Measurements from ENCODE around the gene ZBP1. TPM values are rescaled to one million over a fixed set of nuclear protein-coding genes. Genes with fewer than 3 reads are reported as not detected.

Gene ZBP1
- polyA plus RNA-seq, 1 experiment, result not detected

DNA sequence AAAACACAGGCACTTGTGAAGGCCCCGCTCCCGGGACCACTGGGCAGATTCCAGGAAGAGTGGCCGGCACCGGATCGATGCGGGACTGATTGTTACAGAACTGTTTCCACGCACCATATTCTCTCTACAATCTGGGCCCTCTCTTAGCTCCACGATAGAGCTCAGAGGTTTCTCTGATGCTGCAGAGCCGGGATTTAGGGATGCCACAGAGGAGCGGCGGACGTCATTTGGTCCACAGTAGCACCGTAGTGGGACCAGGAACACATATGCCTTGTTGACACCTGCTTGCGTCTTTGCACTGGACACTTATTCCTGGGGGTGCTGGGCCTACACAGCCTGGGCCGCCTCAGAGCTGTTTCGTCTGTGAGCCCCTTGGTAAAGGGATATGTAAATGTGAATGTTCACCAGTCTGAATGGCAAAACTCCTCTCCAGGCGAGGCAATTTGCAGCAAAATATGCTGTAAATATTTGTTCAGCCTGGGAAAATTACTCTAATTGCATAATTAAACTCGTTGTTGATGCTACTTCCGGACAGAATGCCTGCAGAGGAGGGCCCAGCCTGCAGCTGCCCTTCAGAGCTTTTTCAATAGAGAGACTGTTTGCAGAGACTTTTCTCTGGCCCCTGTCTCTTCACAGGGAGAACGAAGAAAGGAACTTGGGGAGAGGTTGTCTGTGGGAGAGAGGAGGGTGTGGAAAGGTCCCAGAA, 49.9 kb downstream of the ZBP1 start:
- H3K4me3 ChIP-seq (ENCODE audit: low read depth, low read length), result no peak overlapping the region
- TF ChIP-seq, protein P1, sequence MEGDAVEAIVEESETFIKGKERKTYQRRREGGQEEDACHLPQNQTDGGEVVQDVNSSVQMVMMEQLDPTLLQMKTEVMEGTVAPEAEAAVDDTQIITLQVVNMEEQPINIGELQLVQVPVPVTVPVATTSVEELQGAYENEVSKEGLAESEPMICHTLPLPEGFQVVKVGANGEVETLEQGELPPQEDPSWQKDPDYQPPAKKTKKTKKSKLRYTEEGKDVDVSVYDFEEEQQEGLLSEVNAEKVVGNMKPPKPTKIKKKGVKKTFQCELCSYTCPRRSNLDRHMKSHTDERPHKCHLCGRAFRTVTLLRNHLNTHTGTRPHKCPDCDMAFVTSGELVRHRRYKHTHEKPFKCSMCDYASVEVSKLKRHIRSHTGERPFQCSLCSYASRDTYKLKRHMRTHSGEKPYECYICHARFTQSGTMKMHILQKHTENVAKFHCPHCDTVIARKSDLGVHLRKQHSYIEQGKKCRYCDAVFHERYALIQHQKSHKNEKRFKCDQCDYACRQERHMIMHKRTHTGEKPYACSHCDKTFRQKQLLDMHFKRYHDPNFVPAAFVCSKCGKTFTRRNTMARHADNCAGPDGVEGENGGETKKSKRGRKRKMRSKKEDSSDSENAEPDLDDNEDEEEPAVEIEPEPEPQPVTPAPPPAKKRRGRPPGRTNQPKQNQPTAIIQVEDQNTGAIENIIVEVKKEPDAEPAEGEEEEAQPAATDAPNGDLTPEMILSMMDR (IDR thresholded peaks at IDR 0.05; ENCODE audit: low read depth, low read length), result no peak
- ChIA-PET CTCF (no interaction called here), POLR2A (no interaction called here)
- H3K9me3 ChIP-seq (ENCODE audit: control insufficient read depth, insufficient read depth, low read length), result no peaks in the 10 kb centered on the region
- no peak overlapping the region for H3K27ac ChIP-seq (ENCODE audit: low read depth, low read length)
- no peak for DNase-seq (ENCODE audit: low read depth, low spot score)
- peaks cover 9% of the 10 kb centered on the region for H3K27me3 ChIP-seq (ENCODE audit: control insufficient read depth, insufficient read depth, low read length)

DNA sequence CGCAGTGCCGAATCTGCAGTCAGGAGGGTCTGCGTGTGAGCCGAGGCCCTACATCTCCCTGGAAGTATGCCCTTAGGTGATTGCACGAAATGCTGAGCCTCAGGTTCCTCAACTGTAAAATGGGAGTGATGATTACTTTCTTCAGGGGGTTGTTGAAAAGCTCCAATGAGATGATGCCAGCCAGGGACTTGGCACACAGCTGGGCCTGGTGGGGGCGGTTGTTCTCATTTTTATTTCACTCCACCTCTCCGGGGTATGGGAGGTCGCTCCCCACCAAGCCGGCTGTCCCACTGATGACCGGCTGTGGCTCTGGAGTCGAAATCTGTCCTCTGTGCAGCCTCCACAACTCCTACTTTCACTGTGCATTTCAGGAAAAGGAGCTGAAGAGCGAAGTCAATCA, 51.3 kb downstream of the ZBP1 start:
- CTCF ChIA-PET, result interaction anchor here (1.3 kb wide), 1 partner anchor 640 kb away, joined by 3 read pairs; no protein-coding TSS in a partner anchor
- no peaks in the 10 kb centered on the region for H3K9me3 ChIP-seq (ENCODE audit: control insufficient read depth, insufficient read depth, low read length)
- no peak for DNase-seq (ENCODE audit: low read depth, low spot score)
- H3K27ac ChIP-seq (ENCODE audit: low read depth, low read length), result no peak overlapping the region
- peaks cover 9% of the 10 kb centered on the region for H3K27me3 ChIP-seq (ENCODE audit: control insufficient read depth, insufficient read depth, low read length)
- POLR2A ChIA-PET, result no interaction called here
- H3K4me3 ChIP-seq (ENCODE audit: low read depth, low read length), result no peak overlapping the region
- TF ChIP-seq, protein P1 (IDR thresholded peaks at IDR 0.05; ENCODE audit: low read depth, low read length), result no peak

GRCh38 chr20:57568088-57568896, 51.9 kb downstream of the ZBP1 start:
- ChIA-PET POLR2A (no interaction called here), CTCF (interaction anchor here (1.3 kb wide), 1 partner anchor 641 kb away, joined by 3 read pairs; no protein-coding TSS in a partner anchor)
- Histone ChIP-seq H3K27me3 (ENCODE audit: control insufficient read depth, insufficient read depth, low read length) (peaks cover 8% of the 10 kb centered on the region), H3K9me3 (ENCODE audit: control insufficient read depth, insufficient read depth, low read length) (no peaks in the 10 kb centered on the region), H3K4me3 (ENCODE audit: low read depth, low read length) (no peak overlapping the region), H3K27ac (ENCODE audit: low read depth, low read length) (no peak overlapping the region)
- DNase-seq (ENCODE audit: low read depth, low spot score), result no peak
- TF ChIP-seq, protein P1 (IDR thresholded peaks at IDR 0.05; ENCODE audit: low read depth, low read length), result no peak

GRCh38 chr20:57567471-57568079, 52.7 kb downstream of the ZBP1 start:
- H3K4me3 ChIP-seq (ENCODE audit: low read depth, low read length), result no peak overlapping the region
- H3K27me3 ChIP-seq (ENCODE audit: control insufficient read depth, insufficient read depth, low read length), result peaks cover under 1% of the 10 kb centered on the region
- ChIA-PET CTCF (no interaction called here), POLR2A (no interaction called here)
- H3K27ac ChIP-seq (ENCODE audit: low read depth, low read length), result no peak overlapping the region
- TF ChIP-seq, protein P1 (IDR thresholded peaks at IDR 0.05; ENCODE audit: low read depth, low read length), result no peak
- no peak for DNase-seq (ENCODE audit: low read depth, low spot score)
- no peaks in the 10 kb centered on the region for H3K9me3 ChIP-seq (ENCODE audit: control insufficient read depth, insufficient read depth, low read length)

Data from AG04450 (cell line).